ENCODE results near the gene PIK3C2A.

- TF ChIP-seq TSHZ2 (CRISPR knock-in tag; IDR thresholded peaks at IDR 0.05) (no peak), ARNTL (CRISPR knock-in tag; IDR thresholded peaks at IDR 0.05; ENCODE audit: borderline replicate concordance, low read depth) (no peak)
Observed at GRCh38 chr11:17219016-17219415, 11.2 kb upstream of the PIK3C2A start.
